Myocyte (in vitro differentiated cells): ENCODE measurements around the gene CDKN2AIPNL. TPM values are rescaled to one million over a fixed set of nuclear protein-coding genes. Genes with fewer than 3 reads are reported as not detected.
A peak's percentile ranks its signal among the peaks of the same experiment; 100 is the strongest.
"Not testable (repeated sequence)": the region's sequence is repeated elsewhere in the genome, so short reads cannot be mapped to it uniquely, and the experiment has no call there.

Experiments
- DNase-seq: peaks from one replicate; pipeline ENCODE4 v3.0.0-alpha.2; 2012; ENCODE audit warnings: low read depth
- total RNA-seq: library from RNA; depleted of rRNA; stranded (reverse); fragments of >200 nt; gene quantifications from 2 replicates; pipeline ENCODE4 v1.2.3, GENCODE V29; 2014

Gene CDKN2AIPNL
- total RNA-seq, 1 donor from 2014 or later, result 19.2 TPM

- no peak for DNase-seq
Measured at GRCh38 chr5:134438721-134439123, 27.0 kb upstream of the CDKN2AIPNL start.

DNA sequence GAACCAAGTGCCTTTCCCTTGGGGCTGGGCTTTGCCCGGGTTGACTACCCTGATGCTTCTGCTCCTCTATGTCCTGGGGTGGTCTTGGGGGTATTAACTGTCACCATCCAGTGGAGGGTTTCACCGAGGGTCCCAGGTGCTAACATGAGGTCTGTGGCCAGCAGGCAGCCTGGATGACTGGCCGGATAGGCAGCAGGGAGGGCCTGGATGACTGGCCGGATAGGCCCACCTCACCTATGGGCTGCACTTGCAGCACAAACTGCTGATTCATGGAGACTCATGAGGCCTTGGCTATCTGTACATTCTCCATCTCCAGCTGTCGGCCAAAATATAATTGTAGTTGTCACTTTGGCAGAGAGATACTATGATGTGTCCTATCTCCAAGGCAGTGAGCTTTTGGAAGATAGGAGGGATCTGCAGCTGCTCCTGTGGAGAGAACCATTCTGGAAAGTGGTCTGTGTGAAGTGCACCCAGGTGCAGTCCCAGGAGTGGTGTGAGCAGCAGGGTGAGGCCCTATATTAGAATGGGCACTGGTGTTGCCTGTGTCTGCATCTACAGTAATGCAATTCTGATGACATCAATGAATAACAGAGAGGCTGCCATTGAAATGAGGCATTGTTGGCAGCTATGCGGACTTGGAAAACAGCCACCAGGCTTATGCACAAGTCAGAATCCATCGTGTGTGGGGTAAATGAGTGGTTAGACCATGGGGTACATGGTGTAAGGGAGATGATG lies 26.3 kb upstream of the CDKN2AIPNL start:
- no peak for DNase-seq

DNA sequence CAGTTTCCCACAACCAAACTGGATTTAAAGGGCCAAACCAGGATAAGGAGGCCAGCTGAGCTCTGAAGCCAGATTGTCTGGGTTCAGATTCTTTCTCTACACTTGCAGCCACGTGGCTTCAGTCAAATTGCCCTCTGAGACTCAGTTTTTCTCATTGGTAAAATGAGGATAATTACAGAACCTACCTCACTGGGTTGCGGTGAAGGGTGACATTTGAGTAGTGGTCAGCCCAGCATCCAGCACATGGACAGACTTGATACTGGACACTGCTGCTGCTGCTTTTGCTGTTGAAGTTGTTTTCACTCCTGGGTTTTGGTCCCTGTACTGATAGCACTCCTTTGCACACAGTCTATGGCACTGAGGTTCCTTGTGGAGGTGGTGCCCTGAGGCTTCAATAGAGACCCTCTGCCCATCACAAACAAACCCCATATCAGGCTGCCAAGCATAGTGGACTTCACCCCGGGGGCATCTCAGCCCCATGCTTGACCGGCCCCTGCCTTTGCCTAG lies 25.7 kb upstream of the CDKN2AIPNL start:
- no peak for DNase-seq

GRCh38 chr5:134436523-134437339 lies 25.1 kb upstream of the CDKN2AIPNL start:
- peak; percentile 78 for DNase-seq

DNA sequence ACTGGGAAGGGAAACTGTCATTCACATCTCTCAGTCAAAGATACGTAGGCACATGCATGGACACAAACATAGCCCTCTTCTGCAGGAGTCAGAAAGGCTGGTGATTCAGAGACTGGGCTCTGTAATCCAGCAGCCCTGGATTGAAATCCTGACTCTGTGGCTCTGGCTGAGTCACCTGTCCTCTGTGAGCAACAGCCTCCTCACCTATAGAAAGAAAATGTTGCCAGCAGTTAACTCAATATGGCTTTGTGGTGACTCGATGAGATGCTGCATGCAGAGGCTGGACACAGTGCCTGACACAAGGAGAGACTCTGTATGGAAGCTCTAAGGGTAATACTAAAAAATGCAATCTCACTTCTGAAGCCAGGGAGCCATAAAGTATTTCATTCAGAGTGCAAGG lies 23.9 kb upstream of the CDKN2AIPNL start:
- no peak for DNase-seq

GRCh38 chr5:134432677-134433359 lies 21.1 kb upstream of the CDKN2AIPNL start:
- DNase-seq, result no peak

DNA sequence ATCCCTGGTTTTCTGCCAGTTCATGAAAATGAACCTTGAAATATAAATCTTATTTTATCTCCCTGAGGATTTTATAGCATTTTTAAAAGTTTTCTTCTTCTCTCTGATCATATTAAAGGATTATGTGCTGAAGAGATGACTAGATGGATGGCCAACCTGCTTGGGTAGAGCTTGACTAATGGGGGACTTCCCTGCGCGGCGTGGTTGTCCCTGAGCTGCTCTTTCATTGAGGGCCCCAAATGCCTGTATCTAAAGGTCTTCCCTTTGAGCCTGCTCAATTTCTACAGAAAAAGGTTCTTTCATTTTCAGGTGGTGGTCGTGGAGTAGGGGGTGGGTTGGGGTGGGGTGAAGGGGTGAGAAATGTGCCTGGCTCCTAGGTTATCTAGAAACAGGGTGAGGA lies 20.5 kb upstream of the CDKN2AIPNL start:
- no peak for DNase-seq

GRCh38 chr5:134430001-134430569 lies 18.4 kb upstream of the CDKN2AIPNL start:
- DNase-seq, result no peak

DNA sequence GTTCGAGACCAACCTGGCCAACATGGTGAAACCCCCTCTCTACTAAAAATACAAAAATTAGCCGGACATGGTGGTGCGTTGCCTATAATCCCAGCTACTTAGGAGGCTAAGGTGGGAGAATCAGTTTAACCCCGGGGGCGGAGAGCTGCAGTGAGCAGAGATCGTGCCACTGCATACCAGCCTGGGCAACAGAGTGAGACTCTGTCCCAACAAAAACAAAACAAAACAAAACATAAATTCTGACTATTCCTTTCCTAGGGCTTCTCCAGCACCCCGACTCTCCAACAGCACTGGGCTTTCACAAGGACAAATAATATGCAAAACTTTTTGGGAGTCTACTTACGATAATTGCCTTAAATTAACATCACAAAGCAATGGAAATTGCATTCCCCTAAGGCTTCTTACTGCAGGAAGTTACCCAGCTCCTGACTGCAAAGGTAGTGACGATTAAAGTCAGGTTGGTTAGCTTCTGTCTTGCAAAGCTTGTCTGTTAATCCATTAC lies 15.9 kb upstream of the CDKN2AIPNL start:
- DNase-seq, result no peak

- DNase-seq, result no peak
Measured at GRCh38 chr5:134426361-134426760, 14.7 kb upstream of the CDKN2AIPNL start.

DNA sequence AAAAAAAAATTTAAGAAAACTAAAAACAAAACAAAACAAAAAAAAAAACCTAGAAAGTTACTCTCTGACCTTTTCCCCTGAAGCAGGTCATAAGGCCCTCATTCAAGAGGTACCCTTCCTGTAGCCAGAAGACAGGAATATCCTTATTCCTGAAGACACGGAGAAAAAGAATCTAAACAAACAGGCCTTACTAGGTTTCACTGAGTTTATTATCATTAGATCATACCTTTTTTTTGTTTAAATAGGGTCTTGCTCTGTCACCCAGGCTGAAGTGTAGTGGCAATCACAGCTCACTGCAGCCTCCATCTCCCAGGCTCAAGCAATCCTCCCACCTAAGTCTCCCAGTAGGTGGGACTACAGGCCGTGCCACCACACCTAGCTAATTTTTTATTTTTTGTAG lies 11.7 kb upstream of the CDKN2AIPNL start:
- DNase-seq, result no peak

DNA sequence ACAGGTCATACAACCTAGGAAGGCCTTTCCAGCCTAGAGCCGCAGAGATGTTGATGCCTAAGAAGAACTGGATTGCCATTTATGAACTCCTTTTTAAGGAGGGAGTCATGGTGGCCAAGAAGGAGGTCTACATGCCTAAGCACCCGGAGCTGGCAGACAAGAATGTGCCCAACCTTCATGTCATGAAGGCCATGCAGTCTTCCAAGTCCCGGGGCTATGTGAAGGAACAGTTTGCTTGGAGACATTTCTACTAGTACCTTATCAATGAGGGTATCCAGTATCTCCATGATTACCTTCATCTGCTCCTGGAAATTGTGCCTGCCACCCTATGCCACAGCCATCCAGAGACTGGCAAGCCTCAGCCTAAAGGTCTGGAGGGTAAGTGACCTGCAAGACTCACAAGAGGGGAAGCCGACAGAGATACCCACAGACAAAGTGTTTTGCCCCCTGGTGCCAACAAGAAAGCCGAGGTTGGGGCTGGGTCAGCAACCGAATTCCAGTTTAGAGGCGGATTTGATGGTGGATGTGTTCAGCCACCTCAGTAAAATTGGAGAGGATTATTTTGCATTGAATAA lies 11.2 kb upstream of the CDKN2AIPNL start:
- no peak for DNase-seq

GRCh38 chr5:134421038-134421437 lies 9.4 kb upstream of the CDKN2AIPNL start:
- not testable (repeated sequence) for DNase-seq

DNA sequence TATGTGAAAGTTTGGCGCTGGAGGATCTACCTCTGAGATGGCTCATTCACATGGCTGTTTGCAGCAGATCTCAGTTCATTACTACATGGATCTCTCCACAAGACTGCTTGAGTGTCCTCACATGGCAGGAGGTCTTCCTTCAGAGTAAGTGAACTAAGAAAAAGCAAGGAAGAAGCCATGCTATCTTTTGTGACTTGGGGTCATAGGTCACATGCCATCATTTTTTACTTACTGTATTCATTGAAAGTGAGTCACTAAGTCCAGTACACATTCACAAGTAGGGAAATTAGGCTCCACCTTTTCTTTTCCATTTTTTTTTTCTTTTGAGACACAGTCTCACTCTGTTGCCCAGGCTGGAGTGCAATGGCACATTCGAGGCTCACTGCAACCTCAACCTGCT lies 8.7 kb upstream of the CDKN2AIPNL start:
- no peak for DNase-seq

DNA sequence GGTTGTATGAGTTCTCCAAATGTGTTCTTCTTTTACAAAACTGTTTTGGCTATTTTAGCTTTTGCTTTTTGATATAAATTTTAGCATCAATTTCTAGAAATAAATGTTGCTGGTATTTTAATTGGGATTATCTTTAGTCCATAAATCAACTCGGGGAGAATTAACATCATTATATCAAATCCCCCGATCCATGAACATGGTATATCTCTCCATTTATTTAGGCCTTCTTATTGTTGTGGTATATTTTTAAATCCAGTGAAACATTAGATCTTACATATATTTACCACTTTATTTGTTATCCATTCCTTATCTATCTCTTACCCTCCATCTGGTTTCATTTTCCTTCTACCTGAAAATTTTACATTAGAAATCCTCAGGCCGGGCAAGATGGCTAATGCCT lies 7.3 kb upstream of the CDKN2AIPNL start:
- DNase-seq, result no peak

- DNase-seq, result no peak
Measured at GRCh38 chr5:134417707-134418106, 6.0 kb upstream of the CDKN2AIPNL start.

- no peak for DNase-seq
Measured at GRCh38 chr5:134413046-134413445, 1.4 kb upstream of the CDKN2AIPNL start.

DNA sequence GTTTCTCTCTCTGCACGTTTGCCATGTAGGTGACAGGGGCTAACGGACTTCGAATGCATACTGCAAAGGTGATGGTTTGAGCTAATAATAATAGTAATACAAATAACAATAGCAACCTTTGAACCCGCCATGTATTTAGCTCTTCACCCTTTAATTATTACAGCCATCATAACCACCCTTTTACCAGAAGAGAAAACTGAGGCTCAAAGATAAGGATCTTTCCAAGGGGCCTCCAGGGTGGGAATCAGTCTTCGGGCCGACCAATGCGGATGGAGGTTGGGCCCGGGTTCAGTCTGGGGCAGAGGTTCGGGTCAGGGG lies 494 bp downstream of the CDKN2AIPNL start:
- no peak for DNase-seq

DNA sequence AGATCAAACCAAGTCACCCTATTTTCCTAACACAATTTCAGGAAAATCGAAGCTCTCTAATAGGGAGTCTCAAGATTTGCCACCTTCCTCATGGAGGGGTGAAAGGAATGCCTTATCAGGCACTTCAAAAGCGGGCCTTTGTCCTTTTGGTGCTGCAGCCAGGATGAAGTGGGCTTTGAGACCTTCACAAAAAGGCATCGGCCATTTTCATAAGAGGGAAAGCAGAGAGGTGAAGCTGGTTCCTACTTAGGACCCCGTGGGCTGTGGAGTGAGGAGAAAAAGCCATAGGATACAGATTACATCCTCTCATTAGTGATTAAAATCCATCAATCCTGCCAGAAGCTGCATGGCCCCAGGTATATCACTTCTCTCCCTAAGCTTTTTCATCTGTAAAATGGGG lies 859 bp downstream of the CDKN2AIPNL start:
- DNase-seq, result no peak

- DNase-seq, result no peak
Measured at GRCh38 chr5:134409321-134409720, 2.4 kb downstream of the CDKN2AIPNL start.

DNA sequence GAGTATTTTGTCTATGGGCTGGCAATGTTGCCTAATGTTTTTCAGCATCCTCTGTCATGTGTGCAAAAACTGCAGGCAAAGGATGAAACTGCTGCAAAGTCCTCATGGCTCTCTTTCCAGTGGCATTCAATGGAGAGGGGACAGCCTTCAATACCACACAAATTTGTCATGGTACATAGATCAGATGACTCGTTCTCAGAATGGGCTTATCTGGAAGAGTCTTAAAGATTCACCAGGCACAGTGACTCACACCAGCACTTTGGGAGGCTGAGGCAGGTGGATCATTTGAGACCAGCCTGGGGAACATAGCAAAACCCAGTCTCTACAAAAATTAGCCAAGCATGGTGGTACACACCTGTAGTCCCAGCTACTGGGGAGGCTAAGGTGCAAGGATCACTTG lies 5.3 kb downstream of the CDKN2AIPNL start:
- no peak for DNase-seq
